MCF 10A (cell line): ENCODE data around the gene TRNAU1AP. TPM values are rescaled to one million over a fixed set of nuclear protein-coding genes. Genes with fewer than 3 reads are reported as not detected.
A peak's percentile ranks its signal among the peaks of the same experiment; 100 is the strongest.
"Not testable (repeated sequence)": the region's sequence is repeated elsewhere in the genome, so short reads cannot be mapped to it uniquely, and the experiment has no call there.

Source experiments
- BruUV-seq: library from RNA; stranded (reverse); fragments of 400-500 nt; replicated peaks from 2 replicates; lab custom pipeline; 2021; lab: Mats Ljungman, UMichigan
- CTCF ChIA-PET: fragments of 300-600 bp; sonication (Branson Sonifier 250); formaldehyde crosslinking; extraction: SDS; loops from one replicate; lab custom pipeline; 2021; ENCODE audit warnings: antibody characterized with exemption, inconsistent platforms; lab: Yijun Ruan, JAX
- POLR2A ChIA-PET: fragments of 300-600, 350-650 bp; sonication (Branson Sonifier 250); formaldehyde crosslinking; extraction: SDS; loops from one replicate; lab custom pipeline; 2020; ENCODE audit warnings: antibody characterized with exemption, inconsistent platforms; lab: Yijun Ruan, JAX
- DNase-seq: peaks from one replicate; pipeline ENCODE4 v3.0.0-alpha.2; 2018; ENCODE audit not compliant: unreplicated experiment
- H3K27ac Mint-ChIP-seq: one replicate; pipeline ENCODE4 v1.8.0; 2022; ENCODE audit warnings: mild to moderate bottlenecking, low read depth, mixed read lengths; ENCODE audit not compliant: unreplicated experiment
- H3K27me3 Mint-ChIP-seq: one replicate; pipeline ENCODE4 v1.8.0; 2022; ENCODE audit warnings: mixed read lengths; ENCODE audit not compliant: insufficient read depth, unreplicated experiment
- H3K36me3 Mint-ChIP-seq: one replicate; pipeline ENCODE4 v1.8.0; 2022; ENCODE audit warnings: mild to moderate bottlenecking, moderate library complexity, mixed read lengths; ENCODE audit not compliant: insufficient read depth, unreplicated experiment
- H3K4me1 Mint-ChIP-seq: one replicate; pipeline ENCODE4 v1.8.0; 2022; ENCODE audit warnings: mixed read lengths; ENCODE audit not compliant: insufficient read depth, unreplicated experiment
- H3K4me3 Mint-ChIP-seq: one replicate; pipeline ENCODE4 v1.8.0; 2022; ENCODE audit warnings: mild to moderate bottlenecking, moderate library complexity, mixed read lengths; ENCODE audit not compliant: unreplicated experiment
- H3K9me3 Mint-ChIP-seq: one replicate; pipeline ENCODE4 v1.8.0; 2022; ENCODE audit warnings: mixed read lengths; ENCODE audit not compliant: unreplicated experiment
- intact Hi-C: fragments of 100-400 bp; cut with micrococcal nuclease; formaldehyde crosslinking; loops from 2 replicates; pipeline ENCODE4 v1.14.1; 2022
- total RNA-seq: library from RNA; stranded (reverse); gene quantifications from 2 replicates; pipeline ENCODE4 v1.2.3, GENCODE V29; 2022
- TF ChIP-seq, protein P1 (sequence below): fragments of 200-600 bp; IDR thresholded peaks from one replicate; pipeline ENCODE4 v1.8.0; 2022; ENCODE audit warnings: antibody characterized with exemption, mild to moderate bottlenecking; ENCODE audit not compliant: unreplicated experiment

Gene TRNAU1AP
- total RNA-seq, 1 experiment from 2014 or later, result 28.2 TPM

DNA sequence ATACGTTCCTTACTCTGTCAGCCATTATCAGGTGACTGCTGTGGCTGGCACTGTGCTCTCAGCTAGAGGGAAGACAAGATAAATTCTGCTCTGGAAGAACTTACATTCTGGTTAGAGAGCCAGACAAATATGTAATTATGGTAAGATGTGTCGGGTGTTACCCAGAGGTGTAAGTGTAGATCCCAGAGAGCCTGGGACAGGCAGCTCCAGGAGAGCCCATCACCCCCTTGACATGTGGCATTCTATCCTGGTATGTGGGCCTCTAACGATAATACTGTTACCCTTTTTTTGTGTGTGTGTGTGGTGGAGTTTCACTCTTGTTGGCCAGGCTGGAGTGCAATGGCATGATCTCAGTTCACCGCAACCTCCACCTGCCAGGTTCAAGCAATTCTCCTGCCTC is 19.0 kb downstream of the TRNAU1AP start:
- intact Hi-C loops, result no loop called here
- ChIA-PET POLR2A (interaction anchor here (1.4 to 3.8 kb wide), 3 partner anchors 10 to 97 kb away, joined by 3 to 26 read pairs (median 7); partner anchors contain the start of genes GMEB1 and TRNAU1AP), CTCF (interaction anchor here (0.6 kb wide), 2 partner anchors 339 to 482 kb away, joined by 3 to 4 read pairs; no protein-coding TSS in a partner anchor)
- BruUV-seq, result no TSS peak
- H3K9me3 Mint-ChIP-seq, result no peaks in the 10 kb centered on the region
- H3K27me3 Mint-ChIP-seq, result no peaks in the 10 kb centered on the region
- H3K4me1 Mint-ChIP-seq, result no peaks in the 10 kb centered on the region
- no peak for DNase-seq
- H3K4me3 Mint-ChIP-seq, result no peak overlapping the region
- TF ChIP-seq, protein P1, sequence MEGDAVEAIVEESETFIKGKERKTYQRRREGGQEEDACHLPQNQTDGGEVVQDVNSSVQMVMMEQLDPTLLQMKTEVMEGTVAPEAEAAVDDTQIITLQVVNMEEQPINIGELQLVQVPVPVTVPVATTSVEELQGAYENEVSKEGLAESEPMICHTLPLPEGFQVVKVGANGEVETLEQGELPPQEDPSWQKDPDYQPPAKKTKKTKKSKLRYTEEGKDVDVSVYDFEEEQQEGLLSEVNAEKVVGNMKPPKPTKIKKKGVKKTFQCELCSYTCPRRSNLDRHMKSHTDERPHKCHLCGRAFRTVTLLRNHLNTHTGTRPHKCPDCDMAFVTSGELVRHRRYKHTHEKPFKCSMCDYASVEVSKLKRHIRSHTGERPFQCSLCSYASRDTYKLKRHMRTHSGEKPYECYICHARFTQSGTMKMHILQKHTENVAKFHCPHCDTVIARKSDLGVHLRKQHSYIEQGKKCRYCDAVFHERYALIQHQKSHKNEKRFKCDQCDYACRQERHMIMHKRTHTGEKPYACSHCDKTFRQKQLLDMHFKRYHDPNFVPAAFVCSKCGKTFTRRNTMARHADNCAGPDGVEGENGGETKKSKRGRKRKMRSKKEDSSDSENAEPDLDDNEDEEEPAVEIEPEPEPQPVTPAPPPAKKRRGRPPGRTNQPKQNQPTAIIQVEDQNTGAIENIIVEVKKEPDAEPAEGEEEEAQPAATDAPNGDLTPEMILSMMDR, result no peak
- no peak overlapping the region for H3K27ac Mint-ChIP-seq
- peaks cover 79% of the 10 kb centered on the region for H3K36me3 Mint-ChIP-seq

DNA sequence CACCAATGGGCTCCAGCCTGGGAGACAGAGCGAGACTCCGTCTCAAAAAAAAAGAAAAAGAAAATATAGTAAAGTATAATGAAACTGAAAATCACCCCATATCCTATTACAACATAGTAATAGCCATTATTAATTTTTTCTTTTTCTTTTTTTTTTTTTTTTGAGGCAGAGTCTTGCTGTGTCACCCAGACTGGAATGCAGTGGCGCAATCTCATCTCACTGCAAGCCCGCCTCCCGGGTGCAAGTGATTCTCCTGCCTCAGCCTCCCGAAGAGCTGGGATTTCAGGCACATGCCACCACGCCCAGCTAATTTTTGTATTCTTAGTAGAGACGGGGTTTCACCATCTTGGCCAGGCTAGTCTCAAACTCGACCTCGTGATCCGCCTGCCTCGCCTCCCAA is 20.0 kb downstream of the TRNAU1AP start:
- BruUV-seq, H3K4me1 Mint-ChIP-seq, CTCF ChIA-PET, intact Hi-C loops, H3K27ac Mint-ChIP-seq, H3K4me3 Mint-ChIP-seq, H3K9me3 Mint-ChIP-seq, H3K27me3 Mint-ChIP-seq: not testable (repeated sequence)
- H3K36me3 Mint-ChIP-seq, result peaks cover 79% of the 10 kb centered on the region
- POLR2A ChIA-PET, result interaction anchor here (1.4 to 3.8 kb wide), 2 partner anchors 9 to 96 kb away, joined by 3 to 26 read pairs; partner anchors contain the start of gene GMEB1
- DNase-seq, result peak; percentile 85

DNA sequence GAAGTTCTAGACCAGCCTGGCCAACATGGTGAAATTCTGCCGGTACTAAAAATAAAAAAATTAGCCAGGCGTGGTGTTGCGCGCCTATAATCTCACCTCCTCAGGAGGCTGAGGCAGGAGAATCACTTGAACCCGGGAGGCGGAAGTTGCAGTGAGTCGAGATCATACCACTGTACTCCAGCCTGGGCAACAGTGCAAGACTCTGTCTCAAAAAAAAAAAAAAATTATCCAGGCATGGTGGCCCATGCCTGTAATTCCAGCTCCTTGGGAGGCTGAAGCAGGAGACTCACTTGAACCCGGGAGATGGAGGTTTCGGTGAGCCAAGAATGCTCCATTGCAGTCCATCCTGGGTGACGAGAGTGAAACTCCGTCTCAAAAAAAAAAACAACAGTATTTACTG is 20.7 kb downstream of the TRNAU1AP start:
- no peaks in the 10 kb centered on the region for H3K9me3 Mint-ChIP-seq
- no peaks in the 10 kb centered on the region for H3K4me1 Mint-ChIP-seq
- CTCF ChIA-PET, result interaction anchor here (0.6 to 0.7 kb wide), 2 partner anchors 22 to 67 kb away, joined by 3 to 4 read pairs; no protein-coding TSS in a partner anchor
- no peak for DNase-seq
- H3K27me3 Mint-ChIP-seq, result no peaks in the 10 kb centered on the region
- no TSS peak for BruUV-seq
- TF ChIP-seq, protein P1, result no peak
- POLR2A ChIA-PET, result interaction anchor here (3.8 kb wide), 1 partner anchor 8 kb away, joined by 26 read pairs; no protein-coding TSS in a partner anchor
- no peak overlapping the region for H3K4me3 Mint-ChIP-seq
- intact Hi-C loops, result no loop called here
- H3K36me3 Mint-ChIP-seq, result peaks cover 79% of the 10 kb centered on the region
- no peak overlapping the region for H3K27ac Mint-ChIP-seq

DNA sequence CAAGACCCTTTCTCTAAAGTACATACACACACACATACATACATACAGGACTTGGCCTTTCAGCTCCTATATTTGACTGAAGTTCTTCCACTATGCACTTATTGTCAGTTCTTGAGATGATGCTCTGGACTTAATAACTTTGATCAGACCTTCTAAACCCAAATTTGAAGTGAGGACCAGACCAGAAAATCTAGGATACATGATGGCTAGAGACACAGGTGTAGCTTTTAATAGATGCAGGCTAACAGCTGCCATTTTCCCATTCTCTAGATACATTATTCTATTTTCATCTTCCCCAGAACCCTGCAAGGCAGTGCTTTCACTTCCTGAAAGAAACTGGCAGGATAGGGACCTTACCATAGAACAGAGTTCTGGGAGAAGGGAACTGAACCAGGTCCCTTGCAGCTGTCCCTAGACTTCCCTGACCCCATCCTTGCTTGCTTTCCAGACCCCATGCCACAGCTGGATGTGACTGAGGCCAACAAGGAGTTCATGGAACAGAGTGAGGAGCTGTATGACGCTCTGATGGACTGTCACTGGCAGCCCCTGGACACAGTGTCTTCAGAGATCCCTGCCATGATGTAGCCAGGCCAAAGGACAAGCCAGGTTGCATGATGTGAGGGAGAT is 24.3 kb downstream of the TRNAU1AP start:
- H3K9me3 Mint-ChIP-seq, result no peaks in the 10 kb centered on the region
- no peak overlapping the region for H3K4me3 Mint-ChIP-seq
- peak; percentile 29 for DNase-seq
- CTCF ChIA-PET, result interaction anchor here (1.3 kb wide), 1 partner anchor 60 kb away, joined by 5 read pairs; no protein-coding TSS in a partner anchor
- H3K4me1 Mint-ChIP-seq, result peaks cover 10% of the 10 kb centered on the region
- TF ChIP-seq, protein P1, result no peak
- H3K27ac Mint-ChIP-seq, result peak overlapping the region; percentile 39
- H3K36me3 Mint-ChIP-seq, result peaks cover 82% of the 10 kb centered on the region
- intact Hi-C loops, result no loop called here
- BruUV-seq, result no TSS peak
- POLR2A ChIA-PET, result interaction anchor here (0.9 to 5.4 kb wide), 7 partner anchors 25 to 328 kb away, joined by 3 to 64 read pairs (median 4); partner anchors contain the start of genes RCC1, TAF12 and TRNAU1AP
- no peaks in the 10 kb centered on the region for H3K27me3 Mint-ChIP-seq
